ENCODE results near the gene ABTB2. TPM values are rescaled to one million over a fixed set of nuclear protein-coding genes. Genes with fewer than 3 reads are reported as not detected.

ABTB2 gene
- total and polyA plus RNA-seq, 2 donors (not counting 1 experiment from before 2014, with no cell fraction given): 1.0 to 5.8 TPM

DNA sequence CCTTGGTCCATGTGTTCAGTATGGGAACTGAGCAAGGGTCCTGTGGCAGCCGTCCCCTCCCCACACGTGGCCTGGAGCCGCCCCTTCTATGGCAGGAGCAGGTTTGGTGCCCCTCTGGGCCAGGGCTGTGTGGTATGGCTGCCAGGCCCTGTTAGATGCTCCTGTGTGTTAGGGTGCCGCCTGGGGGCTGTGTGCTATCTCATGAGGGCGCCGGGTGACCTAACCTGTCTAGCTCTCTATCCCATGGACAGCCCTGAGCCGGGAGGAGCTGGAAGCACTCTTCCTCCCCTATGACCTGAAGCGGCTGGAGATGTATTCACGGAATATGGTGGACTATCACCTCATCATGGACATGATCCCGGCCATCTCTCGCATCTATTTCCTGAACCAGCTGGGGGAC, 217.7 kb downstream of the ABTB2 start:
- H2AFZ ChIP-seq (ENCODE audit: low read length): no peak overlapping the region
- no peaks in the 10 kb centered on the region for H4K20me1 ChIP-seq (ENCODE audit: control insufficient read depth, extremely low read depth, insufficient read depth, low read length)
- no peaks in the 10 kb centered on the region for H3K79me2 ChIP-seq (ENCODE audit: control insufficient read depth, insufficient read depth, low read length)
- TF ChIP-seq, protein P1, sequence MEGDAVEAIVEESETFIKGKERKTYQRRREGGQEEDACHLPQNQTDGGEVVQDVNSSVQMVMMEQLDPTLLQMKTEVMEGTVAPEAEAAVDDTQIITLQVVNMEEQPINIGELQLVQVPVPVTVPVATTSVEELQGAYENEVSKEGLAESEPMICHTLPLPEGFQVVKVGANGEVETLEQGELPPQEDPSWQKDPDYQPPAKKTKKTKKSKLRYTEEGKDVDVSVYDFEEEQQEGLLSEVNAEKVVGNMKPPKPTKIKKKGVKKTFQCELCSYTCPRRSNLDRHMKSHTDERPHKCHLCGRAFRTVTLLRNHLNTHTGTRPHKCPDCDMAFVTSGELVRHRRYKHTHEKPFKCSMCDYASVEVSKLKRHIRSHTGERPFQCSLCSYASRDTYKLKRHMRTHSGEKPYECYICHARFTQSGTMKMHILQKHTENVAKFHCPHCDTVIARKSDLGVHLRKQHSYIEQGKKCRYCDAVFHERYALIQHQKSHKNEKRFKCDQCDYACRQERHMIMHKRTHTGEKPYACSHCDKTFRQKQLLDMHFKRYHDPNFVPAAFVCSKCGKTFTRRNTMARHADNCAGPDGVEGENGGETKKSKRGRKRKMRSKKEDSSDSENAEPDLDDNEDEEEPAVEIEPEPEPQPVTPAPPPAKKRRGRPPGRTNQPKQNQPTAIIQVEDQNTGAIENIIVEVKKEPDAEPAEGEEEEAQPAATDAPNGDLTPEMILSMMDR (conservative IDR thresholded peaks at IDR 0.05 in 1 of 2, IDR thresholded peaks at IDR 0.05 in 1 of 2; ENCODE audit: low read depth in 1 of 2, low read length in 2 of 2): no peak
- TF ChIP-seq EZH2 (IDR thresholded peaks at IDR 0.05; ENCODE audit: low read length, missing control alignments): no peak
- H3K27me3 ChIP-seq (ENCODE audit: control insufficient read depth, insufficient read depth, low read length): no peaks in the 10 kb centered on the region
- no peaks in the 10 kb centered on the region for H3K9me3 ChIP-seq (ENCODE audit: control insufficient read depth, insufficient read depth, low read depth, low read length)
- H3K4me2 ChIP-seq (ENCODE audit: extremely low read depth, insufficient read depth, low read length): no peak overlapping the region
- no peak overlapping the region for H3K27ac ChIP-seq (ENCODE audit: insufficient read depth, low read length)
- no peak for DNase-seq (ENCODE audit: low read depth in 2 of 2)
- H3K36me3 ChIP-seq (ENCODE audit: control insufficient read depth, insufficient read depth, low read length): peaks cover 40% of the 10 kb centered on the region
- no peak overlapping the region for H3K9ac ChIP-seq (ENCODE audit: insufficient read depth, low read length)
- no peaks in the 10 kb centered on the region for H3K4me1 ChIP-seq (ENCODE audit: control insufficient read depth, extremely low read depth, insufficient read depth, low read length)
- H3K4me3 ChIP-seq (replicated peaks in 1 of 4; ENCODE audit: control extremely low read depth in 1 of 4, insufficient read depth in 1 of 4, low read depth in 3 of 4, low read length in 4 of 4): no peak overlapping the region

DNA sequence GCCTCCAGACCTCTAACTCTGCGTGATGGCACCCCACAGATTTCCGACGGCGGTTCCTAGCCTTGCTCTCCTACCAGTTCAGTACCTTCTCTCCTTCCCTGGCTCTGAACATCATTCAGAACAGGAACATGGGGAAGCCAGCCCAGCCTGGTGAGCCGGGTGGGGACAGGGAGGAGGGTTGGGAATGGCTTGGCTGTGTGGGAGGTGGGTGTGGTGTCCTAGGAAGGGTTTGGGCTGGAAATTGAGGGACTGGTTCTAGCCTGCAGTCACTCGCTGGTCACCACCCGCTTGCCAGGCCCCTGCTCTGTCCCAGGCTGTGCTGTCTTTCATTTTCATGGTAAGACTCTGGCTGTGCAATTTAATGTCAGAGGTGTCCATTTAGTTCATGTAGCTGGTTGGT, 218.5 kb downstream of the ABTB2 start:
- H4K20me1 ChIP-seq (ENCODE audit: control insufficient read depth, extremely low read depth, insufficient read depth, low read length): no peaks in the 10 kb centered on the region
- TF ChIP-seq, protein P1 (conservative IDR thresholded peaks at IDR 0.05 in 1 of 2, IDR thresholded peaks at IDR 0.05 in 1 of 2; ENCODE audit: low read depth in 1 of 2, low read length in 2 of 2): no peak
- TF ChIP-seq EZH2 (IDR thresholded peaks at IDR 0.05; ENCODE audit: low read length, missing control alignments): no peak
- H3K27ac ChIP-seq (ENCODE audit: insufficient read depth, low read length): no peak overlapping the region
- no peaks in the 10 kb centered on the region for H3K79me2 ChIP-seq (ENCODE audit: control insufficient read depth, insufficient read depth, low read length)
- no peaks in the 10 kb centered on the region for H3K4me1 ChIP-seq (ENCODE audit: control insufficient read depth, extremely low read depth, insufficient read depth, low read length)
- H3K9me3 ChIP-seq (ENCODE audit: control insufficient read depth, insufficient read depth, low read depth, low read length): no peaks in the 10 kb centered on the region
- DNase-seq (ENCODE audit: low read depth in 2 of 2): no peak
- H2AFZ ChIP-seq (ENCODE audit: low read length): no peak overlapping the region
- no peak overlapping the region for H3K9ac ChIP-seq (ENCODE audit: insufficient read depth, low read length)
- no peak overlapping the region for H3K4me2 ChIP-seq (ENCODE audit: extremely low read depth, insufficient read depth, low read length)
- H3K27me3 ChIP-seq (ENCODE audit: control insufficient read depth, insufficient read depth, low read length): no peaks in the 10 kb centered on the region
- no peak overlapping the region for H3K4me3 ChIP-seq (replicated peaks in 1 of 4; ENCODE audit: control extremely low read depth in 1 of 4, insufficient read depth in 1 of 4, low read depth in 3 of 4, low read length in 4 of 4)
- peaks cover 39% of the 10 kb centered on the region for H3K36me3 ChIP-seq (ENCODE audit: control insufficient read depth, insufficient read depth, low read length)

DNA sequence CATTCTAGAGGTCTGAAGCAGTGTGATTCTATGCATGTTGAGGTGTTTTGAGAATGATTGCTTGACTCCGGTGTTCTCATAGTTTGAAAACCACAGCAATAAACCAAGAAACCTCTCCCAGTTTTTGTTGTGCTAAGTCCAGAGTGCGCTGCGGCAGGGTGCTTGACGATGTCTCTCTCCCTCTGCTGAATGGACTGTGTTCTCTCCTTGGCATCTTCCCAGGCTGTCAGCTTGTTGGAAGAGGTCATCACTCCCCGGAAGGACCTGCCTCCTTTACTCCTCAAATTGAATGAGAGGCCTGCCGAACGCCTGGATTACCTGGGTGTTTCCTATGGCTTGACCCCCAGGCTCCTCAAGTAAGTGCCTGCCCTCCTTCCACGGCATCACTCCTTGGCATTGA, 221.4 kb downstream of the ABTB2 start:
- Histone ChIP-seq H3K79me2 (ENCODE audit: control insufficient read depth, insufficient read depth, low read length) (no peaks in the 10 kb centered on the region), H3K4me1 (ENCODE audit: control insufficient read depth, extremely low read depth, insufficient read depth, low read length) (no peaks in the 10 kb centered on the region), H2AFZ (ENCODE audit: low read length) (no peak overlapping the region), H3K27me3 (ENCODE audit: control insufficient read depth, insufficient read depth, low read length) (no peaks in the 10 kb centered on the region), H3K9ac (ENCODE audit: insufficient read depth, low read length) (no peak overlapping the region), H3K9me3 (ENCODE audit: control insufficient read depth, insufficient read depth, low read depth, low read length) (no peaks in the 10 kb centered on the region), H3K27ac (ENCODE audit: insufficient read depth, low read length) (no peak overlapping the region), H4K20me1 (ENCODE audit: control insufficient read depth, extremely low read depth, insufficient read depth, low read length) (no peaks in the 10 kb centered on the region), H3K36me3 (ENCODE audit: control insufficient read depth, insufficient read depth, low read length) (peaks cover 37% of the 10 kb centered on the region), H3K4me2 (ENCODE audit: extremely low read depth, insufficient read depth, low read length) (no peak overlapping the region), H3K4me3 (replicated peaks in 1 of 4; ENCODE audit: control extremely low read depth in 1 of 4, insufficient read depth in 1 of 4, low read depth in 3 of 4, low read length in 4 of 4) (no peak overlapping the region)
- DNase-seq (ENCODE audit: low read depth in 2 of 2): peak in 1 of 2 donors; percentile 26
- no peak for TF ChIP-seq EZH2 (IDR thresholded peaks at IDR 0.05; ENCODE audit: low read length, missing control alignments)
- TF ChIP-seq, protein P1 (conservative IDR thresholded peaks at IDR 0.05 in 1 of 2, IDR thresholded peaks at IDR 0.05 in 1 of 2; ENCODE audit: low read depth in 1 of 2, low read length in 2 of 2): no peak
